Epithelial cell of proximal tubule (primary cell): Measurements from ENCODE around the gene DLG5. TPM values are rescaled to one million over a fixed set of nuclear protein-coding genes. Genes with fewer than 3 reads are reported as not detected.

Experiments
- DNase-seq: peaks from one replicate; pipeline ENCODE4 v3.0.0-alpha.2; 2011; ENCODE audit warnings: low read depth
- H3K4me3 ChIP-seq: 2 replicates; pipeline ENCODE4 v1.5.1; 2011; ENCODE audit warnings: low read depth, mild to moderate bottlenecking, low read length
- CTCF ChIP-seq: conservative IDR thresholded peaks from 2 replicates; pipeline ENCODE4 v1.5.1; 2012; ENCODE audit warnings: low read depth, mild to moderate bottlenecking, low read length
- total RNA-seq: library from RNA; depleted of rRNA; stranded (reverse); fragments of >200 nt; gene quantifications from 2 replicates; pipeline ENCODE4 v1.2.3, GENCODE V29; 2015

DLG5 gene
- 23.4 and 25.8 TPM in 2 replicates for total RNA-seq

DNA sequence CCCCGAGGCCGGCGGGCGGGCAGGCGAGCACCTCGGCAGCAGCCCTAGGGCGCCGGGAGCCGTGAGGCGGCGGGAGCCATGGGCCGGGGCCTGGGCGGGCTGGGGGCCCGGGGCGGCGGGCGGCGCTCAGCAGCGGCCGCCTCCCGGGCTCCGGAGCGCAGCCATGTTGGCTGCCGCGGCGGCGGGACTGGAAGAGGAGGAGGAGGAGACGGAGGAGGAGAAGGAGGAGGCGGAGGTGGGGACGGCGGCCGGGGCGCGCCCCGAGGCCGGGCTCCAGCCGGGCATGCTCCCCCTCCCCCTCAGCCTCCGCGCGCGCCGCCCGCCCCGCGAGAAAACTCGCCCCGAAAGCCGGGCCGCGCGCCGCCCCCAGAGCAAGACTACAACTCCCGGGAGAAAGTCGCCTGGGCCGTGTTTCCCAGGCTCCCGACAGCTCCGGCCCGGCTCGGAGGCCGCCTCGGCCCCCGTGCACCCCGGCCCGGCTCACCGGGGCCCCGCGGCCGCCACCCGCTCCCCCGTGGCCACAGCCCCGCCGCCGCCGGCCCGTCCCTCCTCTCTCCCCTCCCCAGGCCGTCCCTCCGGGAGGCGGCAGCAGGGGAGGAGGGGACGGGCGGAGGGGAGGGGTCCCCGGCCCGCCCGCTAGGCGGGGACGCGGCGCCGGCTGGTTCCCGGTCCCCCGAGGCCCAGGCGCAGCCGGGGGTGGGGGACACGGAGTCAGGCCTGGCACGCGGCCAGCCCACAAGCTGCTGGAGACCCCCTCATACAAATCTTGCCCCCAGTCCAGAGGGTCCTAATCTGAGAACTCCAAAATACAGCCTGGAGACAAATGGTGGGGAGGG is at the start of gene DLG5:
DLG5 (minus strand) TSS at position 190 of the 836 bp plus-strand sequence. CDS start 235 bp downstream, outside the sequence.
- no peak for DNase-seq
- H3K4me3 ChIP-seq, result peak within 1 kb of the TSS; percentile 80
- no peak for TF ChIP-seq CTCF

GRCh38 chr10:77975086-77975666 is 48.6 kb upstream of the DLG5 start:
- H3K4me3 ChIP-seq, result no peak overlapping the region
- DNase-seq, result no peak
- no peak for TF ChIP-seq CTCF

DNA sequence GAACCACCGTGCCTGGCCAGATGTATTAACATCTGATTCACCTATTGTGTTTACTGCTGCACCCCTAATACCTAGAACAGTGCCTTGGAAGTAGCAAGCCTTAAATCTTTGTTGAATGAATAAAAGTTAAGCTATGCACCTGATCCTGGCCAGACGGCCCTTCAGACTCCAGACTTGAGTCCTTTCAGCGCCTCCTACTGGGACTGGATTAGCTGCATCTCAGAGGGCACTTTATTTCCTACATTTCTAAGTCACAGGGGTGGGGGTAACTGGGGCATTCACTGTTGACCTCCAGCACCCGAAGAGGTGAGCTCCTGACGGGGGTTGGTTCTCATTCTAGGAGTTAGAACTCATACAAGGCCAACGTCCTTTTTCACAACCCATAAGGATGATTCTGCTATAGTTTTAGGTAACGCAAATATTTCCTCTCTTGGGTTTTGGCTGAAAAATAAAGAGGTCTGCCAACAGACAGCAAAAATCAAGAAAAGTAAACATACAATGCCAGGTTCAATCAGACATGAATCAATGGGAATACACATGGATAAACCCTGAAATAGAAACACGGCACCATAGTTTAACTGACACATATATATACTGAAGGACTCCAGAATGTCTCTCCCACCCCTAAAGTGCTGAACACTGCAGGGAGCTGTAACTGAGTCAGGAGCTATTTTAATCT is 48.0 kb upstream of the DLG5 start:
- peak; percentile 72 for TF ChIP-seq CTCF
- no peak overlapping the region for H3K4me3 ChIP-seq
- DNase-seq, result no peak

DNA sequence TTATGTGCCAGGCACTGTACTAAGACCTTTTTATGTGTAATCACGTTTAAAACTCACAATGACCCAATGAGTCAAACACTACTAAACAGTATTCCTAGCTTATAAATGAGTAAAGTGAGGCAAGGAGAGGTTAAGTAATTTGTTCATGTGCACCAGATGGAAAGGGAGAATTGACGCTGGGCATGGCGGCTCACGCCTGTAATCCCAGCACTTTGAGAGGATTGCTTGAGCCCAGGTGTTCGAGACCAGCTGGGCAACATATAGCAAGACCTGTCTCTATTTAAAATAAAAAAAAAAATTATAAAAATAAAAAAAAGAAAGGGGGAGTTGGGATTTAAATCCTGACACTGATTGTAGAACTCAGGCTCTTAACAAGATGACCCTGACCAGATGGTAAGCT is 46.7 kb upstream of the DLG5 start:
- H3K4me3 ChIP-seq, result no peak overlapping the region
- no peak for DNase-seq
- TF ChIP-seq CTCF, result no peak

DNA sequence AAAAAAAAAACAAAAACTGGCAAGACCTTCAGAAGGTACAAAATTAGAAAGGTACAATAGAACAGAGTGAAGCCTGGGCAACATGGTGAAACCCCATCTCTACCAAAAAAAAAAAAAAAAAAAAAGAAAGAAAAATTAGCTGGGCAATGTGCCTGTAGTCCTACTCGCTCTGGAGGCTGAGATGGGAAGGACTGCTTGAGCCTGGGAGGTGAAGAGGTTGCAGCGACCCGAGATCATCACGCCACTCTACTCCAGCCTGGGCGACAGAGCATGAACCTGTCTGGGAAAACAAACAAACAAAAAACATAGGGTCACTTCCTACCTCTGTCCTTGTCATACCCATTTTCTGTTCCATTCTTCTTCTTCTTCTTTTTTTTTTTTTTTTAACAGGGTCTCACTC is 45.6 kb upstream of the DLG5 start:
- no peak overlapping the region for H3K4me3 ChIP-seq
- TF ChIP-seq CTCF, result no peak
- DNase-seq, result no peak

DNA sequence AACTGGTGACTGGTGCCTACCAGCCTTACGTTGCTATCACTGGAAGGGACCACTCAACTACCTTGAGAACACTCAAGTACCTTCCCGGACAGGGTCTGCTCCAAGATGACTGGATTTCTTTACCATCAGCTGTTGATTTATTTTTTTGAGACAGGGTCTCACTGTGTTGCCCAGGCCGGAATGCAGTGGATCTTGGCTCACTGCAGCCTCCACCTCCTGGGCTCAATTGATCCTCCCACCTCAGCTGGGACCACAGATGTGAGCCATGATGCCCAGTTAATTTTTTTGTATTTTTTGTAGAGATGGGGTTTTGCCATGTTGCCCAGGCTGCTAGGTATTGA is 45.2 kb upstream of the DLG5 start:
- TF ChIP-seq CTCF, result no peak
- no peak overlapping the region for H3K4me3 ChIP-seq
- DNase-seq, result no peak
